LoVo (cell line): ENCODE data around the gene C9orf152.
"Not testable (repeated sequence)": the region's sequence is repeated elsewhere in the genome, so short reads cannot be mapped to it uniquely, and the experiment has no call there.

ENCODE experiments used
- DNase-seq: peaks from one replicate; pipeline ENCODE4 v3.0.0-alpha.2; 2016; ENCODE audit warnings: low spot score

Gene C9orf152

GRCh38 chr9:110214586-110215355 lies 6.8 kb upstream of the C9orf152 start:
- DNase-seq = no peak

GRCh38 chr9:110214090-110214489 lies 6.1 kb upstream of the C9orf152 start:
- DNase-seq = no peak

GRCh38 chr9:110213413-110214044 lies 5.6 kb upstream of the C9orf152 start:
- no peak for DNase-seq

GRCh38 chr9:110207071-110207641 lies 803 bp downstream of the C9orf152 start:
- DNase-seq = no peak

GRCh38 chr9:110206389-110206788 lies 1.6 kb downstream of the C9orf152 start:
- DNase-seq = no peak

GRCh38 chr9:110205612-110206011 lies 2.3 kb downstream of the C9orf152 start:
- peak; percentile 20 for DNase-seq

- no peak for DNase-seq
Observed at GRCh38 chr9:110202232-110202631, 5.7 kb downstream of the C9orf152 start.

- peak; percentile 18 for DNase-seq
Observed at GRCh38 chr9:110199643-110200042, 8.3 kb downstream of the C9orf152 start.

GRCh38 chr9:110198357-110198756 lies 9.6 kb downstream of the C9orf152 start:
- no peak for DNase-seq

GRCh38 chr9:110197330-110198187 lies 10.4 kb downstream of the C9orf152 start:
- no peak for DNase-seq

- DNase-seq = not testable (repeated sequence)
Observed at GRCh38 chr9:110196084-110196499, 11.9 kb downstream of the C9orf152 start.

GRCh38 chr9:110192531-110193261 lies 15.3 kb downstream of the C9orf152 start:
- no peak for DNase-seq

- DNase-seq = no peak
Observed at GRCh38 chr9:110191615-110192014, 16.3 kb downstream of the C9orf152 start.

- no peak for DNase-seq
Observed at GRCh38 chr9:110189559-110190320, 18.2 kb downstream of the C9orf152 start.

- no peak for DNase-seq
Observed at GRCh38 chr9:110188991-110189390, 19.0 kb downstream of the C9orf152 start.

- no peak for DNase-seq
Observed at GRCh38 chr9:110188101-110188500, 19.9 kb downstream of the C9orf152 start.

- DNase-seq = no peak
Observed at GRCh38 chr9:110187126-110187525, 20.8 kb downstream of the C9orf152 start.

GRCh38 chr9:110186254-110186653 lies 21.7 kb downstream of the C9orf152 start:
- no peak for DNase-seq

GRCh38 chr9:110185806-110186205 lies 22.2 kb downstream of the C9orf152 start:
- no peak for DNase-seq

GRCh38 chr9:110183208-110184145 lies 24.5 kb downstream of the C9orf152 start:
- peak; percentile 66 for DNase-seq
